C4-2B (cell line): ENCODE measurements around the gene ZDHHC8.

Source experiments
- ZFX ChIP-seq: fragments of 450-650 bp; IDR thresholded peaks from 2 replicates; pipeline ENCODE4 v1.6.1; 2017
- TF ChIP-seq, protein P1 (sequence below): fragments of 450-650 bp; conservative IDR thresholded peaks from 2 replicates; pipeline ENCODE4 v1.5.1; 2017; ENCODE audit warnings: mild to moderate bottlenecking

DNA sequence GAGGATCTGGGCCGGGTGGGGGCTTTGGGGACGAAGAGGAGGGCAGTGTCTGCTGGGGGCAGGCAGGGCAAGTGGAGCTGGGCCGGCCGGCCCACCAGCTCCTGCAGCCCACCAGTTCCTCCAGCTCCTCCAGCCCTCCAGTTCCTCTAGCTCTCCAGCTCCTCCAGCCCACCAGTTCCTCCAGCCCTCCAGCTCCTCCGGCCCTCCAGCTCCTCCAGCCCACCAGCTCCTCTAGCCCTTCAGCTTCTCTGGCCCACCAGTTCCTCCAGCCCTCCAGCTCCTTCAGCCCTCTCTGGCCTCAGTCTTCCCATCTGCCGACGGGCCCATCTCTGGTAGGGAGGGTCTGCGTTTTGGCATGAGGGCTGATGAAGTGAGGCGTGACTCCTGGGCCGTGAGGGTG lies 28.4 kb downstream of the ZDHHC8 start:
- TF ChIP-seq, protein P1, sequence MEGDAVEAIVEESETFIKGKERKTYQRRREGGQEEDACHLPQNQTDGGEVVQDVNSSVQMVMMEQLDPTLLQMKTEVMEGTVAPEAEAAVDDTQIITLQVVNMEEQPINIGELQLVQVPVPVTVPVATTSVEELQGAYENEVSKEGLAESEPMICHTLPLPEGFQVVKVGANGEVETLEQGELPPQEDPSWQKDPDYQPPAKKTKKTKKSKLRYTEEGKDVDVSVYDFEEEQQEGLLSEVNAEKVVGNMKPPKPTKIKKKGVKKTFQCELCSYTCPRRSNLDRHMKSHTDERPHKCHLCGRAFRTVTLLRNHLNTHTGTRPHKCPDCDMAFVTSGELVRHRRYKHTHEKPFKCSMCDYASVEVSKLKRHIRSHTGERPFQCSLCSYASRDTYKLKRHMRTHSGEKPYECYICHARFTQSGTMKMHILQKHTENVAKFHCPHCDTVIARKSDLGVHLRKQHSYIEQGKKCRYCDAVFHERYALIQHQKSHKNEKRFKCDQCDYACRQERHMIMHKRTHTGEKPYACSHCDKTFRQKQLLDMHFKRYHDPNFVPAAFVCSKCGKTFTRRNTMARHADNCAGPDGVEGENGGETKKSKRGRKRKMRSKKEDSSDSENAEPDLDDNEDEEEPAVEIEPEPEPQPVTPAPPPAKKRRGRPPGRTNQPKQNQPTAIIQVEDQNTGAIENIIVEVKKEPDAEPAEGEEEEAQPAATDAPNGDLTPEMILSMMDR, result no peak
- TF ChIP-seq ZFX, result no peak
